Mammary epithelial cell (primary cell): ENCODE measurements around the gene NUDT14.

Experiments used
- EZH2 ChIP-seq: IDR thresholded peaks from 2 replicates; pipeline ENCODE4 v1.6.1; 2012; ENCODE audit warnings: low read length, inconsistent platforms, borderline replicate concordance
- TF ChIP-seq, protein P1 (sequence below), 2 donors: IDR thresholded peaks in 1 of 2; conservative IDR thresholded peaks in 1 of 2; 2 replicates each; pipeline ENCODE4 v1.5.1; 2011 to 2012; ENCODE audit warnings: inconsistent platforms in 2 of 2, low read length in 2 of 2, mild to moderate bottlenecking in 2 of 2, control low read depth in 1 of 2, low read depth in 1 of 2; ENCODE audit not compliant: insufficient read depth in 1 of 2; ENCODE audit errors: extremely low read depth in 1 of 2

DNA sequence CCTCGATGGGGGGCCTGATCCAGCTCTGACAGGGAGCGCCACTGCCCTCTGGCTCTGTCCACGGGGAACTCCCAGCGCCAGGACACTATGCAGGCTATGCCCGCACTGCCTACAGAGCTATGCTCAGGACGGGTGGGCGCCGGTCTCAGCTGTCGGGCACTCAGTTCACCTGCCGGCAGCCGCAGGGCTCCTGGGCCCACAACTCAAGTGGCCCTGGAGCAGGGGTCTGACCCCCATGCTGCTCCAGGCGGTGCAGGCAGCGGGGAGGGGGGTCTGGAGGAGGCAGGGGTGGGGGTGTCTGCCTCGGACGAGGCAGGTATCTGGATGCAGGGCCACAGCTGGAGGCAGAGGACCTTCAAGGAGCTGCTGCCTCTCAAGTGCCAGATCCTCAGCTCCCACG, 28.5 kb upstream of the NUDT14 start:
- TF ChIP-seq, protein P1, sequence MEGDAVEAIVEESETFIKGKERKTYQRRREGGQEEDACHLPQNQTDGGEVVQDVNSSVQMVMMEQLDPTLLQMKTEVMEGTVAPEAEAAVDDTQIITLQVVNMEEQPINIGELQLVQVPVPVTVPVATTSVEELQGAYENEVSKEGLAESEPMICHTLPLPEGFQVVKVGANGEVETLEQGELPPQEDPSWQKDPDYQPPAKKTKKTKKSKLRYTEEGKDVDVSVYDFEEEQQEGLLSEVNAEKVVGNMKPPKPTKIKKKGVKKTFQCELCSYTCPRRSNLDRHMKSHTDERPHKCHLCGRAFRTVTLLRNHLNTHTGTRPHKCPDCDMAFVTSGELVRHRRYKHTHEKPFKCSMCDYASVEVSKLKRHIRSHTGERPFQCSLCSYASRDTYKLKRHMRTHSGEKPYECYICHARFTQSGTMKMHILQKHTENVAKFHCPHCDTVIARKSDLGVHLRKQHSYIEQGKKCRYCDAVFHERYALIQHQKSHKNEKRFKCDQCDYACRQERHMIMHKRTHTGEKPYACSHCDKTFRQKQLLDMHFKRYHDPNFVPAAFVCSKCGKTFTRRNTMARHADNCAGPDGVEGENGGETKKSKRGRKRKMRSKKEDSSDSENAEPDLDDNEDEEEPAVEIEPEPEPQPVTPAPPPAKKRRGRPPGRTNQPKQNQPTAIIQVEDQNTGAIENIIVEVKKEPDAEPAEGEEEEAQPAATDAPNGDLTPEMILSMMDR (conservative IDR thresholded peaks at IDR 0.05 in 1 of 2, IDR thresholded peaks at IDR 0.05 in 1 of 2; ENCODE audit: extremely low read depth in 1 of 2, insufficient read depth in 1 of 2, low read depth in 1 of 2, low read length in 2 of 2) = no peak
- no peak for TF ChIP-seq EZH2
